SKM-1 (cell line): Measurements from ENCODE around the gene PLPP4.

Source experiments
- DNase-seq: peaks from one replicate; lab custom pipeline; 2025; ENCODE audit not compliant: unreplicated experiment; lab: John Stamatoyannopoulos, UW

Gene PLPP4

GRCh38 chr10:120485946-120486345 is 28.9 kb downstream of the PLPP4 start:
- DNase-seq, result no peak

- no peak for DNase-seq
Observed at GRCh38 chr10:120486671-120487205, 29.7 kb downstream of the PLPP4 start.

- no peak for DNase-seq
Observed at GRCh38 chr10:120490288-120490687, 33.3 kb downstream of the PLPP4 start.

GRCh38 chr10:120492346-120492745 is 35.3 kb downstream of the PLPP4 start:
- DNase-seq, result no peak

- no peak for DNase-seq
Observed at GRCh38 chr10:120493411-120494312, 36.6 kb downstream of the PLPP4 start.

- no peak for DNase-seq
Observed at GRCh38 chr10:120494313-120494710, 37.3 kb downstream of the PLPP4 start.

- no peak for DNase-seq
Observed at GRCh38 chr10:120495226-120496009, 38.4 kb downstream of the PLPP4 start.

GRCh38 chr10:120499883-120500282 is 42.9 kb downstream of the PLPP4 start:
- no peak for DNase-seq

GRCh38 chr10:120503689-120504088 is 46.7 kb downstream of the PLPP4 start:
- no peak for DNase-seq

GRCh38 chr10:120504227-120504626 is 47.2 kb downstream of the PLPP4 start:
- DNase-seq, result peak; percentile 72

- DNase-seq, result no peak
Observed at GRCh38 chr10:120505056-120505455, 48.0 kb downstream of the PLPP4 start.

GRCh38 chr10:120505866-120506265 is 48.8 kb downstream of the PLPP4 start:
- no peak for DNase-seq

- DNase-seq, result no peak
Observed at GRCh38 chr10:120506674-120507073, 49.6 kb downstream of the PLPP4 start.

- no peak for DNase-seq
Observed at GRCh38 chr10:120507175-120507574, 50.1 kb downstream of the PLPP4 start.

- no peak for DNase-seq
Observed at GRCh38 chr10:120507651-120508050, 50.6 kb downstream of the PLPP4 start.

- peak; percentile 32 for DNase-seq
Observed at GRCh38 chr10:120508393-120508792, 51.4 kb downstream of the PLPP4 start.

- DNase-seq, result no peak
Observed at GRCh38 chr10:120508966-120509365, 51.9 kb downstream of the PLPP4 start.

GRCh38 chr10:120511165-120511564 is 54.1 kb downstream of the PLPP4 start:
- DNase-seq, result no peak

- DNase-seq, result no peak
Observed at GRCh38 chr10:120513307-120513796, 56.3 kb downstream of the PLPP4 start.

- no peak for DNase-seq
Observed at GRCh38 chr10:120514035-120514620, 57.1 kb downstream of the PLPP4 start.

- DNase-seq, result no peak
Observed at GRCh38 chr10:120514959-120515358, 57.9 kb downstream of the PLPP4 start.
